Fibroblast of lung (primary cell): ENCODE measurements around the gene IL10RB.

Experiments used
- EZH2 ChIP-seq: IDR thresholded peaks from 2 replicates; pipeline ENCODE4 v1.5.1; 2012; ENCODE audit warnings: low read length, control low read depth, mild to moderate bottlenecking; ENCODE audit errors: missing control alignments
- TF ChIP-seq, protein P1 (sequence below), 2 donors: IDR thresholded peaks in 1 of 2; conservative IDR thresholded peaks in 1 of 2; 1 replicate in 1 of 2; 2 replicates in 1 of 2; pipeline ENCODE4 v1.5.1; 2011 to 2012; ENCODE audit warnings: low read length in 2 of 2, control low read depth in 1 of 2, inconsistent platforms in 1 of 2, low read depth in 1 of 2, mild to moderate bottlenecking in 1 of 2

DNA sequence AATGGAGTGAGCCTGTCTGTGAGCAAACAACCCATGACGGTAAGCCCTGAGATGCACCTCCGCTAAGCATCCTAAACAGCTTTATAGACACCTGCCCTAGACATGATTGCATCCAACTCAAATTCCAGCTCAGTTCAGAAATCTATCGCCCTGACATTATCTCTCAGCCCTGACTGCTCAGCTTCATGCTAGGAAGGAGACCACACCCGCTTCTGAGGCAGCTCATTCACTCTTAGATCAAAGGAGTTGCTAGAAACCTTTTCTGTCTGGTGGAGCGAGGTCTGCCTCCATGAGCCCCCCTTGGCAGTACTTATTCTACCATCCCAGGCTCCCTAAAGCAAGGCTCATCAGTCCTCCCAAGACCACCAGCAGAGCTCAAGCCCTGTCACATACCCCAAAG, 17.0 kb downstream of the IL10RB start:
- no peak for TF ChIP-seq EZH2
- TF ChIP-seq, protein P1, sequence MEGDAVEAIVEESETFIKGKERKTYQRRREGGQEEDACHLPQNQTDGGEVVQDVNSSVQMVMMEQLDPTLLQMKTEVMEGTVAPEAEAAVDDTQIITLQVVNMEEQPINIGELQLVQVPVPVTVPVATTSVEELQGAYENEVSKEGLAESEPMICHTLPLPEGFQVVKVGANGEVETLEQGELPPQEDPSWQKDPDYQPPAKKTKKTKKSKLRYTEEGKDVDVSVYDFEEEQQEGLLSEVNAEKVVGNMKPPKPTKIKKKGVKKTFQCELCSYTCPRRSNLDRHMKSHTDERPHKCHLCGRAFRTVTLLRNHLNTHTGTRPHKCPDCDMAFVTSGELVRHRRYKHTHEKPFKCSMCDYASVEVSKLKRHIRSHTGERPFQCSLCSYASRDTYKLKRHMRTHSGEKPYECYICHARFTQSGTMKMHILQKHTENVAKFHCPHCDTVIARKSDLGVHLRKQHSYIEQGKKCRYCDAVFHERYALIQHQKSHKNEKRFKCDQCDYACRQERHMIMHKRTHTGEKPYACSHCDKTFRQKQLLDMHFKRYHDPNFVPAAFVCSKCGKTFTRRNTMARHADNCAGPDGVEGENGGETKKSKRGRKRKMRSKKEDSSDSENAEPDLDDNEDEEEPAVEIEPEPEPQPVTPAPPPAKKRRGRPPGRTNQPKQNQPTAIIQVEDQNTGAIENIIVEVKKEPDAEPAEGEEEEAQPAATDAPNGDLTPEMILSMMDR (conservative IDR thresholded peaks at IDR 0.05 in 1 of 2, IDR thresholded peaks at IDR 0.05 in 1 of 2; ENCODE audit: low read depth in 1 of 2, low read length in 2 of 2) = no peak
